Rectal smooth muscle tissue (tissue), 1 donor: Measurements from ENCODE around the gene WEE2.

ENCODE experiments used
- H3K27ac ChIP-seq: one replicate; pipeline ENCODE4 v1.7.0; 2013; ENCODE audit warnings: low read depth, low read length, inconsistent platforms
- H3K27me3 ChIP-seq: one replicate; pipeline ENCODE4 v1.7.0; 2013; ENCODE audit warnings: low read length; ENCODE audit not compliant: control insufficient read depth, insufficient read depth
- H3K36me3 ChIP-seq: one replicate; pipeline ENCODE4 v1.7.0; 2013; ENCODE audit warnings: low read length; ENCODE audit not compliant: control insufficient read depth, insufficient read depth
- H3K4me1 ChIP-seq: one replicate; pipeline ENCODE4 v1.7.0; 2013; ENCODE audit warnings: low read length; ENCODE audit not compliant: control insufficient read depth, insufficient read depth
- H3K4me3 ChIP-seq: one replicate; pipeline ENCODE4 v1.7.0; 2013; ENCODE audit warnings: low read length
- H3K9ac ChIP-seq: one replicate; pipeline ENCODE4 v1.7.0; 2013; ENCODE audit warnings: low read length

Gene WEE2

GRCh38 chr7:141708351-141708750 is at the start of gene WEE2:
WEE2 (plus strand) TSS chr7:141708353; CDS start chr7:141708759, 406 bp downstream.
- H3K4me1 ChIP-seq: no peaks in the 10 kb centered on the region
- no peak within 1 kb of the TSS for H3K4me3 ChIP-seq
- no peak within 1 kb of the TSS for H3K27ac ChIP-seq
- no peaks in the 10 kb centered on the region for H3K27me3 ChIP-seq
- H3K36me3 ChIP-seq: no peaks in the 10 kb centered on the region
- H3K9ac ChIP-seq: no peak within 1 kb of the TSS

- no peak overlapping the region for H3K9ac ChIP-seq
- no peak overlapping the region for H3K4me3 ChIP-seq
- H3K27me3 ChIP-seq: no peaks in the 10 kb centered on the region
- no peaks in the 10 kb centered on the region for H3K4me1 ChIP-seq
- H3K36me3 ChIP-seq: no peaks in the 10 kb centered on the region
- H3K27ac ChIP-seq: no peak overlapping the region
Measured at GRCh38 chr7:141659501-141659900, 48.7 kb upstream of the WEE2 start.

- Histone ChIP-seq H3K4me1 (no peaks in the 10 kb centered on the region), H3K27ac (no peak overlapping the region), H3K27me3 (no peaks in the 10 kb centered on the region), H3K4me3 (no peak overlapping the region), H3K9ac (no peak overlapping the region), H3K36me3 (no peaks in the 10 kb centered on the region)
Measured at GRCh38 chr7:141660259-141660658, 47.9 kb upstream of the WEE2 start.

- Histone ChIP-seq H3K36me3 (no peaks in the 10 kb centered on the region), H3K27ac (no peak overlapping the region), H3K9ac (no peak overlapping the region), H3K27me3 (no peaks in the 10 kb centered on the region), H3K4me1 (no peaks in the 10 kb centered on the region), H3K4me3 (no peak overlapping the region)
Measured at GRCh38 chr7:141663081-141663849, 44.9 kb upstream of the WEE2 start.

- Histone ChIP-seq H3K4me3 (no peak overlapping the region), H3K36me3 (no peaks in the 10 kb centered on the region), H3K9ac (no peak overlapping the region), H3K4me1 (no peaks in the 10 kb centered on the region), H3K27ac (no peak overlapping the region), H3K27me3 (no peaks in the 10 kb centered on the region)
Measured at GRCh38 chr7:141664450-141664849, 43.7 kb upstream of the WEE2 start.

GRCh38 chr7:141665208-141666035 is 42.7 kb upstream of the WEE2 start:
- Histone ChIP-seq H3K27me3 (no peaks in the 10 kb centered on the region), H3K4me3 (no peak overlapping the region), H3K27ac (no peak overlapping the region), H3K4me1 (no peaks in the 10 kb centered on the region), H3K36me3 (no peaks in the 10 kb centered on the region), H3K9ac (no peak overlapping the region)

- H3K9ac ChIP-seq: no peak overlapping the region
- peaks cover 3% of the 10 kb centered on the region for H3K36me3 ChIP-seq
- H3K4me3 ChIP-seq: no peak overlapping the region
- no peaks in the 10 kb centered on the region for H3K27me3 ChIP-seq
- no peaks in the 10 kb centered on the region for H3K4me1 ChIP-seq
- no peak overlapping the region for H3K27ac ChIP-seq
Measured at GRCh38 chr7:141666071-141666470, 42.1 kb upstream of the WEE2 start.

GRCh38 chr7:141668853-141669252 is 39.3 kb upstream of the WEE2 start:
- H3K4me1 ChIP-seq: no peaks in the 10 kb centered on the region
- peaks cover 10% of the 10 kb centered on the region for H3K36me3 ChIP-seq
- H3K4me3 ChIP-seq: no peak overlapping the region
- H3K27me3 ChIP-seq: no peaks in the 10 kb centered on the region
- H3K27ac ChIP-seq: no peak overlapping the region
- no peak overlapping the region for H3K9ac ChIP-seq

- peaks cover 10% of the 10 kb centered on the region for H3K36me3 ChIP-seq
- no peak overlapping the region for H3K4me3 ChIP-seq
- no peaks in the 10 kb centered on the region for H3K4me1 ChIP-seq
- H3K27me3 ChIP-seq: no peaks in the 10 kb centered on the region
- no peak overlapping the region for H3K9ac ChIP-seq
- H3K27ac ChIP-seq: no peak overlapping the region
Measured at GRCh38 chr7:141671705-141672496, 36.3 kb upstream of the WEE2 start.

- H3K4me3 ChIP-seq: no peak overlapping the region
- peaks cover 10% of the 10 kb centered on the region for H3K36me3 ChIP-seq
- no peak overlapping the region for H3K9ac ChIP-seq
- H3K27me3 ChIP-seq: no peaks in the 10 kb centered on the region
- no peak overlapping the region for H3K27ac ChIP-seq
- H3K4me1 ChIP-seq: no peaks in the 10 kb centered on the region
Measured at GRCh38 chr7:141673346-141673745, 34.8 kb upstream of the WEE2 start.

- no peak overlapping the region for H3K27ac ChIP-seq
- no peaks in the 10 kb centered on the region for H3K27me3 ChIP-seq
- no peak overlapping the region for H3K9ac ChIP-seq
- H3K36me3 ChIP-seq: peaks cover 10% of the 10 kb centered on the region
- H3K4me1 ChIP-seq: no peaks in the 10 kb centered on the region
- no peak overlapping the region for H3K4me3 ChIP-seq
Measured at GRCh38 chr7:141674171-141674671, 33.9 kb upstream of the WEE2 start.

- Histone ChIP-seq H3K9ac (no peak overlapping the region), H3K4me1 (no peaks in the 10 kb centered on the region), H3K36me3 (peaks cover 10% of the 10 kb centered on the region), H3K27me3 (no peaks in the 10 kb centered on the region), H3K4me3 (no peak overlapping the region), H3K27ac (no peak overlapping the region)
Measured at GRCh38 chr7:141674702-141675101, 33.5 kb upstream of the WEE2 start.
